Hepatocyte (in vitro differentiated cells): Measurements from ENCODE around the gene RCOR2. TPM values are rescaled to one million over a fixed set of nuclear protein-coding genes. Genes with fewer than 3 reads are reported as not detected.
A peak's percentile ranks its signal among the peaks of the same experiment; 100 is the strongest.

Experiments used
- DNase-seq: peaks from one replicate; pipeline ENCODE4 v3.0.0-alpha.2; 2016; ENCODE audit warnings: low spot score
- H2AFZ ChIP-seq: fragments of 200-600 bp; sonication (generic); 2 replicates; pipeline ENCODE4 v1.6.0; 2016; ENCODE audit warnings: antibody characterized with exemption, mild to moderate bottlenecking
- H3K27ac ChIP-seq: fragments of 200-600 bp; sonication (generic); 2 replicates; pipeline ENCODE4 v1.5.1; 2016; ENCODE audit warnings: mild to moderate bottlenecking
- H3K27me3 ChIP-seq: fragments of 200-600 bp; sonication (generic); 2 replicates; pipeline ENCODE4 v1.6.1; 2016
- H3K36me3 ChIP-seq: fragments of 200-600 bp; sonication (generic); replicated peaks from 2 replicates; pipeline ENCODE4 v1.5.1; 2016; ENCODE audit warnings: low read depth; ENCODE audit not compliant: insufficient read depth
- H3K4me1 ChIP-seq: fragments of 200-600 bp; sonication (generic); 2 replicates; pipeline ENCODE4 v1.5.1; 2016; ENCODE audit warnings: mild to moderate bottlenecking, moderate library complexity; ENCODE audit not compliant: insufficient read depth
- H3K4me2 ChIP-seq: fragments of 200-600 bp; sonication (generic); 2 replicates; pipeline ENCODE4 v1.6.0; 2016
- H3K4me3 ChIP-seq: fragments of 200-600 bp; sonication (generic); 2 replicates; pipeline ENCODE4 v1.5.1; 2016; ENCODE audit warnings: mild to moderate bottlenecking
- H3K79me2 ChIP-seq: fragments of 200-600 bp; sonication (generic); 2 replicates; pipeline ENCODE4 v1.6.0; 2017; ENCODE audit warnings: mild to moderate bottlenecking
- H3K9me2 ChIP-seq: fragments of 200-600 bp; sonication (generic); replicated peaks from 2 replicates; pipeline ENCODE4 v1.6.0; 2017; ENCODE audit warnings: mild to moderate bottlenecking; ENCODE audit not compliant: insufficient read depth
- H3K9me3 ChIP-seq: fragments of 200-600 bp; sonication (generic); 2 replicates; pipeline ENCODE4 v1.5.1; 2016; ENCODE audit warnings: low read depth, mild to moderate bottlenecking
- H4K20me1 ChIP-seq: fragments of 200-600 bp; sonication (generic); 2 replicates; pipeline ENCODE4 v1.6.0; 2016; ENCODE audit warnings: mild to moderate bottlenecking; ENCODE audit not compliant: insufficient read depth, poor library complexity, severe bottlenecking
- CTCF ChIP-seq: fragments of 200-600 bp; sonication (generic); IDR thresholded peaks from 2 replicates; pipeline ENCODE4 v1.5.1; 2016; ENCODE audit warnings: antibody characterized with exemption, mild to moderate bottlenecking; ENCODE audit not compliant: poor library complexity
- EZH2 ChIP-seq: fragments of 200-600 bp; sonication (generic); IDR thresholded peaks from 2 replicates; pipeline ENCODE4 v1.6.1; 2016; ENCODE audit warnings: antibody characterized with exemption, mild to moderate bottlenecking, borderline replicate concordance
- EZH2phosphoT487 ChIP-seq: fragments of 200-600 bp; sonication (generic); IDR thresholded peaks from one replicate; pipeline ENCODE4 v1.6.1; 2018; ENCODE audit warnings: antibody characterized with exemption, mild to moderate bottlenecking, low read depth, moderate library complexity; ENCODE audit not compliant: unreplicated experiment, severe bottlenecking
- WGBS: methylation state at CpG from one replicate; pipeline ENCODE4 v1.1.6; 2016; ENCODE audit warnings: low lambda C conversion rate; ENCODE audit errors: missing lambda C conversion rate; 5-methylcytosine and 5-hydroxymethylcytosine counted together
- polyA plus RNA-seq: library from polyadenylated mRNA; unstranded; fragments of >200 nt; fragmentation: Nextera tagmentation; extraction: Ambion mirVana; gene quantifications from 2 replicates; pipeline ENCODE4 v1.2.1, GENCODE V29; 2016
- total RNA-seq: library from RNA; depleted of rRNA; stranded (reverse); fragments of >200 nt; gene quantifications from 2 replicates; pipeline ENCODE4 v1.2.3, GENCODE V29; 2014

The RCOR2 gene
- total and polyA plus RNA-seq, 2 experiments from 2014 or later: 3.5 to 4.3 TPM

GRCh38 chr11:63874511-63874910, 42.5 kb downstream of the RCOR2 start:
- Histone ChIP-seq H3K27ac (peak overlapping the region; percentile 34), H3K27me3 (no peaks in the 10 kb centered on the region), H3K4me3 (no peak overlapping the region), H3K9me3 (no peaks in the 10 kb centered on the region), H4K20me1 (peaks cover 72% of the 10 kb centered on the region), H3K36me3 (no peaks in the 10 kb centered on the region), H3K4me1 (peaks cover 42% of the 10 kb centered on the region), H2AFZ (no peak overlapping the region), H3K9me2 (no peaks in the 10 kb centered on the region), H3K79me2 (peaks cover 85% of the 10 kb centered on the region), H3K4me2 (peak overlapping the region; percentile 9)
- TF ChIP-seq EZH2: no peak
- TF ChIP-seq EZH2phosphoT487: no peak
- no peak for TF ChIP-seq CTCF
- DNase-seq: peak; percentile 29
- WGBS: 31% methylated on average over 6 of the region's 6 CpGs

- H4K20me1 ChIP-seq: peaks cover 77% of the 10 kb centered on the region
Observed at GRCh38 chr11:63873311-63873710, 43.7 kb downstream of the RCOR2 start.

GRCh38 chr11:63872800-63873197, 44.2 kb downstream of the RCOR2 start:
- Histone ChIP-seq H3K27me3 (no peaks in the 10 kb centered on the region), H3K9me3 (no peaks in the 10 kb centered on the region), H3K79me2 (peaks cover 85% of the 10 kb centered on the region), H3K4me2 (peak overlapping the region; percentile 63), H4K20me1 (peaks cover 80% of the 10 kb centered on the region), H3K36me3 (no peaks in the 10 kb centered on the region), H3K9me2 (no peaks in the 10 kb centered on the region), H2AFZ (no peak overlapping the region), H3K4me1 (peaks cover 47% of the 10 kb centered on the region), H3K27ac (peak overlapping the region; percentile 56), H3K4me3 (no peak overlapping the region)
- 75% methylated on average over 5 of the region's 5 CpGs for WGBS
- TF ChIP-seq CTCF: no peak
- TF ChIP-seq EZH2: no peak
- TF ChIP-seq EZH2phosphoT487: no peak
- DNase-seq: no peak

More at GRCh38 chr11:63873311-63873710, 43.7 kb downstream of the RCOR2 start:
- 87% methylated on average over 5 of the region's 5 CpGs for WGBS
- TF ChIP-seq EZH2phosphoT487 (no peak), CTCF (no peak), EZH2 (no peak)
- DNase-seq: no peak
- no peaks in the 10 kb centered on the region for H3K9me3 ChIP-seq
- H3K27me3 ChIP-seq: no peaks in the 10 kb centered on the region
- peaks cover 46% of the 10 kb centered on the region for H3K4me1 ChIP-seq
- peak overlapping the region; percentile 63 for H3K4me2 ChIP-seq
- H3K9me2 ChIP-seq: no peaks in the 10 kb centered on the region
- peak overlapping the region; percentile 46 for H3K27ac ChIP-seq
- H3K4me3 ChIP-seq: no peak overlapping the region
- peaks cover 85% of the 10 kb centered on the region for H3K79me2 ChIP-seq
- no peaks in the 10 kb centered on the region for H3K36me3 ChIP-seq
- H2AFZ ChIP-seq: no peak overlapping the region
